Right cardiac atrium (tissue), 5 donors: ENCODE results near the gene EML4. TPM values are rescaled to one million over a fixed set of nuclear protein-coding genes. Genes with fewer than 3 reads are reported as not detected.
A peak's percentile ranks its signal among the peaks of the same experiment; 100 is the strongest.

Source experiments
- ATAC-seq, 2 donors: fragments of 200-7000 bp; cut with Tn5 transposase; one replicate each; pipeline versions ENCODE4 v1.8.0 to v1.9.1; 2020; ENCODE audit warnings: moderate library complexity in 2 of 2, mild to moderate bottlenecking in 1 of 2
- DNase-seq, 3 donors: peaks; one replicate each; pipeline ENCODE4 v3.0.0-alpha.2; 2020
- H3K27ac ChIP-seq: one replicate; pipeline ENCODE4 v1.5.1; 2013; ENCODE audit warnings: mild to moderate bottlenecking, low read length, control low read depth, moderate library complexity
- H3K27me3 ChIP-seq: one replicate; pipeline ENCODE4 v1.6.1; 2013; ENCODE audit not compliant: control insufficient read depth, insufficient read depth
- H3K4me1 ChIP-seq: one replicate; pipeline ENCODE4 v1.6.1; 2013; ENCODE audit warnings: low read length; ENCODE audit not compliant: control insufficient read depth, insufficient read depth
- H3K4me3 ChIP-seq: one replicate; pipeline ENCODE4 v1.5.1; 2013; ENCODE audit warnings: low read length, control low read depth
- H3K9me3 ChIP-seq: one replicate; pipeline ENCODE4 v1.6.1; 2013; ENCODE audit warnings: low read length; ENCODE audit not compliant: control insufficient read depth
- WGBS: extraction: QIAGEN DNeasy Blood & Tissue Kit; methylation state at CpG from one replicate; pipeline ENCODE4 v1.1.7; 2013; 5-methylcytosine and 5-hydroxymethylcytosine counted together
- intact Hi-C, 4 donors: fragments of 100-400 bp; cut with DNase I; formaldehyde crosslinking; loops; one replicate each; pipeline versions ENCODE4 v1.11.0 to v1.14.0; 2022 to 2023
- polyA plus RNA-seq: library from polyadenylated mRNA; stranded (reverse); fragments of 200-250 nt; gene quantifications from one replicate; pipeline ENCODE4 v1.2.3, GENCODE V29; 2013
- total RNA-seq, 4 donors: library from RNA; stranded (reverse); fragmentation: NEBNext Ultra II Directional; extraction: Animal tissue kit (Norgen Biotek cat#: 25700); gene quantifications; one replicate each; pipeline ENCODE4 v1.2.1, GENCODE V29; 2021
- donor health status: healthy with polysubstance abuse.
- donor health status: DM: no; HTN: yes; CAD: no.
- donor health status: DM: no; HTN: no; CAD: no.
- donor health status: DM: no; HTN: yes; CAD: no; lungs with severe emphysema.
- donor health status: DM: yes; HTN: yes; CAD: no.

EML4 gene
- total and polyA plus RNA-seq, 5 donors: 3.8 to 13.8 (median 8.1) TPM

GRCh38 chr2:42163444-42164045 lies 5.6 kb upstream of the EML4 start:
- intact Hi-C loops: no loop called here
- no peak overlapping the region for H3K27ac ChIP-seq
- H3K9me3 ChIP-seq: no peaks in the 10 kb centered on the region
- DNase-seq: no peak
- no peaks in the 10 kb centered on the region for H3K4me1 ChIP-seq
- no peaks in the 10 kb centered on the region for H3K27me3 ChIP-seq
- WGBS: 85% methylated on average over 8 of the region's 8 CpGs
- ATAC-seq: no peak
- H3K4me3 ChIP-seq: no peak overlapping the region

- ATAC-seq (no peak), DNase-seq (no peak)
- H3K27me3 ChIP-seq: no peaks in the 10 kb centered on the region
- H3K4me1 ChIP-seq: no peaks in the 10 kb centered on the region
- WGBS: 68% methylated on average over 3 of the region's 3 CpGs
- H3K9me3 ChIP-seq: no peaks in the 10 kb centered on the region
- H3K27ac ChIP-seq: no peak overlapping the region
- intact Hi-C loops: no loop called here
- H3K4me3 ChIP-seq: no peak overlapping the region
Measured at GRCh38 chr2:42164046-42164445, 5.1 kb upstream of the EML4 start.

- H3K27me3 ChIP-seq: no peaks in the 10 kb centered on the region
- 97% methylated on average over 1 of the region's 1 CpG for WGBS
- no peak overlapping the region for H3K27ac ChIP-seq
- intact Hi-C loops: no loop called here
- ATAC-seq (no peak), DNase-seq (no peak)
- no peaks in the 10 kb centered on the region for H3K9me3 ChIP-seq
- no peaks in the 10 kb centered on the region for H3K4me1 ChIP-seq
- H3K4me3 ChIP-seq: no peak overlapping the region
Measured at GRCh38 chr2:42164971-42165370, 4.2 kb upstream of the EML4 start.

- no peaks in the 10 kb centered on the region for H3K4me1 ChIP-seq
- no peak overlapping the region for H3K4me3 ChIP-seq
- intact Hi-C loops: no loop called here
- DNase-seq (no peak), ATAC-seq (no peak)
- H3K27ac ChIP-seq: no peak overlapping the region
- H3K27me3 ChIP-seq: no peaks in the 10 kb centered on the region
- H3K9me3 ChIP-seq: no peaks in the 10 kb centered on the region
- 47% methylated on average over 2 of the region's 2 CpGs for WGBS
Measured at GRCh38 chr2:42167458-42167857, 1.7 kb upstream of the EML4 start.

GRCh38 chr2:42168459-42169099 lies 574 bp upstream of the EML4 start:
- WGBS: 82% methylated on average over 16 of the region's 16 CpGs
- Histone ChIP-seq H3K9me3 (no peaks in the 10 kb centered on the region), H3K4me1 (no peaks in the 10 kb centered on the region), H3K27ac (peak overlapping the region; percentile 6), H3K27me3 (no peaks in the 10 kb centered on the region), H3K4me3 (no peak overlapping the region)
- ATAC-seq (no peak), DNase-seq (no peak)
- intact Hi-C loops: no loop called here

GRCh38 chr2:42169874-42170521 lies 845 bp downstream of the EML4 start:
- no peaks in the 10 kb centered on the region for H3K9me3 ChIP-seq
- H3K27ac ChIP-seq: no peak overlapping the region
- intact Hi-C loops: loop anchor here in 1 of 4 donors (10.0 kb wide), 1 partner anchor 55 kb away; no protein-coding TSS in a partner anchor
- ATAC-seq: peak in 1 of 2 donors; percentile 2
- H3K4me3 ChIP-seq: peak overlapping the region; percentile 71
- WGBS: under 1% methylated on average over 10 of the region's 10 CpGs
- no peaks in the 10 kb centered on the region for H3K27me3 ChIP-seq
- no peaks in the 10 kb centered on the region for H3K4me1 ChIP-seq
- DNase-seq: no peak

GRCh38 chr2:42170619-42171395 lies 1.7 kb downstream of the EML4 start:
- DNase-seq (no peak), ATAC-seq (no peak)
- intact Hi-C loops: loop anchor here in 1 of 4 donors (10.0 kb wide), 1 partner anchor 56 kb away; no protein-coding TSS in a partner anchor
- Histone ChIP-seq H3K9me3 (no peaks in the 10 kb centered on the region), H3K27ac (no peak overlapping the region), H3K27me3 (no peaks in the 10 kb centered on the region), H3K4me1 (no peaks in the 10 kb centered on the region), H3K4me3 (peak overlapping the region; percentile 71)
- 63% methylated on average over 9 of the region's 9 CpGs for WGBS

- H3K27ac ChIP-seq: no peak overlapping the region
- DNase-seq (no peak), ATAC-seq (no peak)
- no peaks in the 10 kb centered on the region for H3K27me3 ChIP-seq
- no peaks in the 10 kb centered on the region for H3K9me3 ChIP-seq
- 72% methylated on average over 3 of the region's 3 CpGs for WGBS
- H3K4me1 ChIP-seq: no peaks in the 10 kb centered on the region
- peak overlapping the region; percentile 22 for H3K4me3 ChIP-seq
- intact Hi-C loops: loop anchor here in 1 of 4 donors (10.0 kb wide), 1 partner anchor 57 kb away; no protein-coding TSS in a partner anchor
Measured at GRCh38 chr2:42171396-42171980, 2.3 kb downstream of the EML4 start.

GRCh38 chr2:42172020-42172419 lies 2.9 kb downstream of the EML4 start:
- Histone ChIP-seq H3K27ac (no peak overlapping the region), H3K4me1 (no peaks in the 10 kb centered on the region), H3K9me3 (no peaks in the 10 kb centered on the region), H3K4me3 (peak overlapping the region; percentile 22), H3K27me3 (no peaks in the 10 kb centered on the region)
- ATAC-seq: no peak
- 24% methylated on average over 1 of the region's 1 CpG for WGBS
- no peak for DNase-seq
- intact Hi-C loops: loop anchor here in 1 of 4 donors (10.0 kb wide), 1 partner anchor 57 kb away; no protein-coding TSS in a partner anchor

GRCh38 chr2:42172566-42172965 lies 3.4 kb downstream of the EML4 start:
- H3K9me3 ChIP-seq: no peaks in the 10 kb centered on the region
- H3K4me3 ChIP-seq: no peak overlapping the region
- no peak overlapping the region for H3K27ac ChIP-seq
- DNase-seq (no peak), ATAC-seq (no peak)
- H3K4me1 ChIP-seq: no peaks in the 10 kb centered on the region
- 54% methylated on average over 1 of the region's 1 CpG for WGBS
- intact Hi-C loops: loop anchor here in 1 of 4 donors (10.0 kb wide), 1 partner anchor 58 kb away; no protein-coding TSS in a partner anchor
- H3K27me3 ChIP-seq: no peaks in the 10 kb centered on the region
